Activated CD4-positive, alpha-beta memory T cell treated with anti-CD3 and anti-CD28 coated beads for 36 hours (primary cell): Measurements from ENCODE around the gene TMEM81. TPM values are rescaled to one million over a fixed set of nuclear protein-coding genes. Genes with fewer than 3 reads are reported as not detected.

Experiments
- CTCF ChIA-PET: fragments of 350-600 bp; sonication (Branson Sonifier 250); formaldehyde crosslinking; loops from one replicate; lab custom pipeline; 2021; ENCODE audit warnings: antibody characterized with exemption, inconsistent platforms; lab: Charles Lee
- POLR2A ChIA-PET: fragments of 350-600 bp; sonication (Branson Sonifier 250); formaldehyde crosslinking; loops from one replicate; lab custom pipeline; 2021; ENCODE audit warnings: antibody characterized with exemption; lab: Charles Lee
- DNase-seq: peaks from one replicate; pipeline ENCODE4 v3.0.0-alpha.2; 2020
- H3K27ac Mint-ChIP-seq: one replicate; pipeline ENCODE4 v1.8.0; 2021; ENCODE audit warnings: mixed read lengths
- H3K27me3 Mint-ChIP-seq: one replicate; pipeline ENCODE4 v1.8.0; 2021; ENCODE audit warnings: mixed read lengths
- H3K36me3 Mint-ChIP-seq: one replicate; pipeline ENCODE4 v1.8.0; 2021; ENCODE audit warnings: mixed read lengths
- H3K4me1 Mint-ChIP-seq: one replicate; pipeline ENCODE4 v1.8.0; 2021; ENCODE audit warnings: low read depth, mixed read lengths
- H3K4me3 Mint-ChIP-seq: one replicate; pipeline ENCODE4 v1.8.0; 2021; ENCODE audit warnings: mild to moderate bottlenecking, mixed read lengths
- H3K9me3 Mint-ChIP-seq: one replicate; pipeline ENCODE4 v1.8.0; 2021; ENCODE audit warnings: mixed read lengths
- intact Hi-C: fragments of 100-400 bp; cut with micrococcal nuclease; formaldehyde crosslinking; loops from one replicate; pipeline ENCODE4 v1.15.1; 2023
- total RNA-seq, 2 experiments: library from RNA; stranded (reverse); gene quantifications; one replicate each; pipeline ENCODE4 v1.2.3, GENCODE V29; 2021

The TMEM81 gene
- total RNA-seq, 2 experiments from 2014 or later, result 3.2 to 3.3 TPM

DNA sequence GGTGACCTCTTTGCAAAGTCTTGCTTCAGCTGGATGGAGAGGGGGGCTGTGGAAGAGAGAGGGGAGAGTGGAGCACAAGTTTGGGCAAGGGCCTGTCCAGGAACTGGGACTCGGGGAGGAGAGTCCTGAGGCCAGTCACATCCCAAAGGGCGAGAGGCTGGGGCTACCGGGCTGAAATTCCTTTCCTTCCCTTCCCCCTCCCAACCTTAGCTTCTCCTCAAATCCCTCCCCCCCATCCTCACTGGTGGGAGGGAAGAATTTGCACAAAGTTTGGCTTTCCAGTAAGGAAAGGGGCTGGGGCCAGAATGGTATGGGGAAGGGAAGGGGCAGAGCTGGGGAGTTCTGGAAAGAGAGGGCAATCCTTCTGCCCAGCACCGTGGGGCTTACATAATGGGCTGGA is 40.4 kb downstream of the TMEM81 start:
- Mint-ChIP-seq H3K27me3 (peaks cover 40% of the 10 kb centered on the region), H3K4me1 (no peaks in the 10 kb centered on the region)

DNA sequence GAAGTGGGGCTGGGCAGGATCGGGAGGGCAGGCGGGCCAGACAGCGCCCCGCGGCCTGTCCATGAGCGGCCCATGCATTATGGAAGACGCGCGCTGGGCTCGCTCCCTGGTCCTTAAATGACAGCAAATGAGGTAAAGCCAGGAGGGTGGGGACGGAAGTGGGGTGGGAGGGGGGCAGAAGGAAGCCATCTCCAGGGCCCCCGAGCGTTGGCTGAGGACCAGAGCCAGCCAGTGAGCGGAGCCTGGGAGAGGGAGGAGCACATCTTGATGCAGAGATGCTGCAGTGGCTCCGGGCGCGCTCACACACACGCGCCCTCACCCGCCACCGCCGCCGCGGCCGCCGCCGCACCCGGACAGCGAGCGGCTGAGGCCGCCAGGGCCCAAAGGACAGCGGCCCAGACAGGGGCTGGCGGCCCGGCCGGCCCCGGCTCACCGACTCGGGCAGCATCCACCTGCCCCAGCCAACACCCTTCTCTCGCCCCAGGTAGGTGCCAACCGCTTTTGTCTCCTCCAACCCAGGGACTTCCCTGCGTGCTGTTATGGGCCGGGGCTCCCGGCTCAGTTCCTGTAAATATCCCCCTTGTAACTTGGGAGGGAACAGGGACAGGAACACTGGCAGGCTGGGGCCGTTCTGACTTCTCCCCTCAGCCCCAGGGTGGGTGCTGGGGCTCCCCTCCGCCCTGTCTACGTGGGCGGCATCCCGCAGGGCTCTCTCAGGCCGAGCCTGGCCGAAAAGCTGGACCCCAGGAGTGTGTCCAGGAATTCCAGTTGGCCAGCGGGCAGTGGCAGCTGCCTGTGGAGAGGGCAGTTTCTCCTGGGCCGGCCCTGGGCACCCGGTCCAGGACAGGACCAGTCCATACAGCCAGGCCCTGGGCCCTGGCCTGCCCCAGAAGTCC is 41.1 kb downstream of the TMEM81 start, which contains the start of gene CNTN2:
TSS of gene CNTN2 (plus strand) at position 302 of the 896 bp plus-strand sequence. CDS start 9,974 bp downstream, outside the sequence.
- intact Hi-C loops, result no loop called here
- H3K27me3 Mint-ChIP-seq, result peaks cover 37% of the 10 kb centered on the region
- POLR2A ChIA-PET, result no interaction called here
- no peaks in the 10 kb centered on the region for H3K4me1 Mint-ChIP-seq
- no peak for DNase-seq
- no peaks in the 10 kb centered on the region for H3K9me3 Mint-ChIP-seq
- no peak within 1 kb of the TSS for H3K4me3 Mint-ChIP-seq
- H3K27ac Mint-ChIP-seq, result no peak within 1 kb of the TSS
- no peaks in the 10 kb centered on the region for H3K36me3 Mint-ChIP-seq
- CTCF ChIA-PET, result interaction anchor here (1.3 kb wide), 1 partner anchor 18 kb away, joined by 5 read pairs; no protein-coding TSS in a partner anchor

More for the DNA sequence above, 40.4 kb downstream of the TMEM81 start:
- Mint-ChIP-seq H3K36me3 (no peaks in the 10 kb centered on the region), H3K4me3 (no peak overlapping the region), H3K27ac (no peak overlapping the region), H3K9me3 (no peaks in the 10 kb centered on the region)
- intact Hi-C loops, result no loop called here
- ChIA-PET CTCF (no interaction called here), POLR2A (no interaction called here)
- DNase-seq, result no peak

DNA sequence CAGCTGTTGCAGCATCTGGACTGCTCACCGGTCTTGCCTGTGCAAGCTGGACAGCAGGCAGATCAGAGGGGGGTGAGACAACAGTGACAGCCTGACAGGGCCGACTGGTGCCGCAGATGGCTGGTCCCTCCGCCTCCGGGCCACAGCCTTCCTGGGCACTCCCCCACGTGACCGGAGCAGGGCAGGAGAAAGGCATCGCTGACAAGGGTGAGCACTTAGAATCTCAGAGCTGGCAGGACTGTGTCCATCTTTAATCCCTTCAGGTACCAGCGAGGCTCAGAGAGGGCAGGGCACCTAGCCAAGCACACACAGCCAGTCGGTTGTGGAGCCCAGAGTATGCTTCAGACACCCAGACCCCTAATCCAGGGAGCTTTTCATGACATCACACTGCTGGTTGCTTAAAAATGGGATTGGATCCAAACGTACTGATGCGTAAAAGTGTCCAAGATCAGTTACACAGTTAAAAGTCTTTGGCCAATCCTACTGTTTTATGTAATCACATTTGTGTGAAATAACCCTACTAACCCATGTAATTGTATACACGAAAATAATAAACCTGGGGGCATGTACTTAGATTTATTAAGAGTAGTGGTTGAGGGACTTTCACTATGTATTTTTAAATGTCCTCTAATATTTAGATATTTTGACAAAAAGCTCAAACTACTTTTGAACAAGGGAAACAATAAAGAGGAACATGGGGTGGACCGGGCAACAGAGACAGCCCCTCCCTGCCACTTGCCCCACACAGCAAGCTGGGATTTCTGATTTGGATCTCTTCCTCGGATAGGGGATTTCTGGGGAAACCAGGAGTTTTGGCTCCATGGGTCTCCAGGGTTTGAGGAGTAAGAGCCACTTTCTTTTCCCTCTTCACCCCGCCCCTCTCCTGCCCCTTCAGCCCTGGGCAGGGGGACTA is 42.0 kb downstream of the TMEM81 start:
- intact Hi-C loops, result no loop called here
- POLR2A ChIA-PET, result no interaction called here
- Mint-ChIP-seq H3K4me3 (no peak overlapping the region), H3K27ac (no peak overlapping the region), H3K9me3 (no peaks in the 10 kb centered on the region), H3K27me3 (peaks cover 35% of the 10 kb centered on the region), H3K4me1 (no peaks in the 10 kb centered on the region), H3K36me3 (no peaks in the 10 kb centered on the region)
- CTCF ChIA-PET, result interaction anchor here (1.3 kb wide), 1 partner anchor 19 kb away, joined by 5 read pairs; no protein-coding TSS in a partner anchor
- no peak for DNase-seq

DNA sequence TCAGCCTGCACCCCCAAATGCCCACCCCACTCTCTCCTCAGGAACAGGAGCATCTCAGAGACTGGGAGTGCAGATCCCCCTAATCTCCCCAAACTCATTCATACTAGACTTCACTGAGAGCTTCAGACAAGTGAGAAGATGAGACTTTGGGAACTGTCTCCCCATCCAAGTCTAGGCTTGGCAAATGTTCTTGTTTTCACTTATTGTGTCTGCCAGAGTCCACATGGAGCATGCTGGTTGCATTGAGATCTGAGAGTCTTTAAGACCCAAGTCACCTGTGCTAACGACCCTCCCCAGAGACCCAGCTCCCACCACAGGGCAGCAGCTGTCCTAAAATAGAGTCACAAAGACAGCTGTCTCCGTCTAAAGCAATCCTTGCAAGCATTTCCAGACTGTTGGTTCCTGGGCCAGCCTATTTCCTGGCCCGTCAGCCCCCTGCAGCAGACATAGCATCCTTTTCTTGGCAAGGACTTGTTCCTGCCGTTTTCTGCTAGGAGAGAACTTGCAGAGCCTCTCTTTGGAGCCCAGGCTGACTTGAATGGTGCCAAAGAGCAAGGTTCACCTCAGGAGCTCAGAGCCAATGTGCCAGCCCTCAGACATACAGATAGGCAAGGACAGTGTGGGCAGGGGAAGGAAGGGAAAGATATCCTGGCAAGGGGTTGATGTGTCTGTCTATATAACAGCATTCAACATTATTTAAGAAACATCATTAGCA is 43.1 kb downstream of the TMEM81 start:
- H3K27me3 Mint-ChIP-seq, result peaks cover 31% of the 10 kb centered on the region
- DNase-seq, result no peak

DNA sequence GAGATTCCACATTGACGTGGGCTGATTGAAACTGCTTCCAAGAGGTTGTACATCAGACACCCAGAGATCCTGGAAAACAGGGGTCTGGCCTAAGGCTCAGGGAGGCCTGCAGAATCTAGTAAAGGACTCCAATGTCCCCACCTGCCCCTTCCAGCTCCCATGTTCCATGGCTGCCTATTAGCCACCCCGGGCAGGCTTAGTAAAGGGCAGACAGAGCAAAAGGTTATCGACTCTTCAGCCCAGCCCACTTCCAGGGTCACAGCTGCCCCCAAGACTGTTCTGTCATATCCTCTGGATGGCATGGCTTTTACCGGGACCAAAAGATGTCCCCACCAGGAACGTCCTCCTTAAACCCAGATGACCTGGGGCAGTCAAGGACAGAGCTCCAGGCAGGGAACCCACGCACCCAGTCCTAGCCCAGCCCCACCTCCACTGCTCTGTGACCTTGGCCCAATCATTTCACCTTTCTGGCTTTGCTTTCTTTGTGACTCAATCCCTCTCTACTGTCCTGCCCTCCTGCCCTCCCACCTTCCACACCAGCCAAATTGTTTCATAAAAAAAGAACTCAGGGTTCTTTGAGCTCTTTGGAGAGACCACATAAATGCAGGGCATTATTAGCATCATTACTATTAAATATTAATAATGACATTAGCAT is 46.0 kb downstream of the TMEM81 start:
- Mint-ChIP-seq H3K27me3 (peaks cover 18% of the 10 kb centered on the region), H3K27ac (no peak overlapping the region), H3K9me3 (no peaks in the 10 kb centered on the region), H3K4me3 (no peak overlapping the region), H3K36me3 (no peaks in the 10 kb centered on the region), H3K4me1 (no peaks in the 10 kb centered on the region)
- intact Hi-C loops, result no loop called here
- DNase-seq, result no peak
- ChIA-PET POLR2A (no interaction called here), CTCF (interaction anchor here (0.9 kb wide), 1 partner anchor 18 kb away, joined by 3 read pairs; no protein-coding TSS in a partner anchor)

More for the DNA sequence above, 43.1 kb downstream of the TMEM81 start:
- H3K9me3 Mint-ChIP-seq, result no peaks in the 10 kb centered on the region
- CTCF ChIA-PET, result no interaction called here
- H3K4me1 Mint-ChIP-seq, result no peaks in the 10 kb centered on the region
- no peak overlapping the region for H3K27ac Mint-ChIP-seq
- no peak overlapping the region for H3K4me3 Mint-ChIP-seq
- POLR2A ChIA-PET, result no interaction called here
- no peaks in the 10 kb centered on the region for H3K36me3 Mint-ChIP-seq
- intact Hi-C loops, result no loop called here

DNA sequence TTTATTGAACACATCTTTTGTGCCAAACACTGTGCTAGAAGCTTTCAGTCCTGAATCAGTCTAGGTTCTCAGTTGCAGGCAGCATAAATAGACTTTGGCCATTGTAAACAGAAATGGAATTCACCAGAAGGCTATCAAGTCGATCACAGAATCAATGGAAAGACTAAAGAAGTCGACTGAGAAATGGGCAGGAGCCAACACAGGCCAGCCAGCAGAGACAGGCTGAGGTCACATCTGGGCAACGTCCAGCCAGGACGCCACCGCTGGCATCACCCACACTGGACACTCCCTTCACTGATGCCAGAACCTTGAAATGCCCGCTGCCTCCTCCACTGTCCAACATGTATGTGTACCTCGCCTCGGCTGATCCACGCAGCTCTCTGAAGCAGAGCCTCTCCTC is 46.7 kb downstream of the TMEM81 start:
- Mint-ChIP-seq H3K4me1 (no peaks in the 10 kb centered on the region), H3K27ac (no peak overlapping the region), H3K36me3 (no peaks in the 10 kb centered on the region), H3K27me3 (peaks cover 15% of the 10 kb centered on the region), H3K9me3 (no peaks in the 10 kb centered on the region), H3K4me3 (no peak overlapping the region)
- intact Hi-C loops, result no loop called here
- POLR2A ChIA-PET, result no interaction called here
- no peak for DNase-seq
- CTCF ChIA-PET, result interaction anchor here (1.0 kb wide), 1 partner anchor 24 kb away, joined by 5 read pairs; no protein-coding TSS in a partner anchor

Other genes with a start within 250 kb of the TMEM81 start
- under 1 TPM; 0.24 to 0.27 TPM for gene NFASC, start 213.6 kb downstream of the TMEM81 start, total RNA-seq
- not detected for gene CNTN2, start 41.2 kb downstream of the TMEM81 start, total RNA-seq
- gene RBBP5, start 37.5 kb upstream of the TMEM81 start, total RNA-seq, result 10 to 100 TPM; 23.5 to 25.9 TPM
- 1 to 10 TPM; 9.0 to 9.8 TPM for gene DSTYK, start 127.2 kb upstream of the TMEM81 start, total RNA-seq
- gene TMCC2, start 143.5 kb upstream of the TMEM81 start, total RNA-seq, result 10 to 100 TPM in 1 of 2 experiments, 1 to 10 TPM in 1; 9.8 to 10.1 TPM
- 1 to 10 TPM; 4.4 to 4.5 TPM for gene NUAK2, start 237.3 kb upstream of the TMEM81 start, total RNA-seq